HEK293 (cell line): ENCODE results near the gene CEBPZ.

Experiments
- CTCF ChIA-PET: fragments of 350-600 bp; formaldehyde crosslinking; extraction: SDS; loops from one replicate; lab custom pipeline; 2021; ENCODE audit warnings: antibody characterized with exemption; lab: Yijun Ruan, JAX
- POLR2A ChIA-PET: fragments of 300-600 bp; formaldehyde crosslinking; extraction: SDS; loops from one replicate; lab custom pipeline; 2020; ENCODE audit warnings: antibody characterized with exemption, inconsistent platforms; lab: Yijun Ruan, JAX
- H3K27ac ChIP-seq: fragments of 200-500 bp; sonication (Bioruptor generic); 2 replicates; pipeline ENCODE4 v1.5.1; 2014; ENCODE audit warnings: low read depth, low read length, control low read depth, inconsistent platforms; ENCODE audit errors: extremely low read depth
- H3K36me3 ChIP-seq, 2 experiments: fragments of 200-500 bp in 1 of 2; sonication (Bioruptor generic) in 1 of 2; 1 replicate in 1 of 2; 2 replicates in 1 of 2; pipeline ENCODE4 v1.5.1; 2014 to 2017; ENCODE audit warnings: inconsistent platforms in 2 of 2, low read length in 2 of 2; ENCODE audit not compliant: control insufficient read depth in 2 of 2, insufficient read depth in 1 of 2
- H3K4me1 ChIP-seq: fragments of 200-500 bp; sonication (Bioruptor generic); 2 replicates; pipeline ENCODE4 v1.5.1; 2014; ENCODE audit warnings: mild to moderate bottlenecking, low read length, inconsistent platforms; ENCODE audit not compliant: control insufficient read depth, insufficient read depth
- H3K4me3 ChIP-seq: 2 replicates; pipeline ENCODE4 v1.5.1; 2011; ENCODE audit warnings: low read depth, mild to moderate bottlenecking, control low read depth, low read length, moderate library complexity
- H3K9me3 ChIP-seq: fragments of 200-500 bp; sonication (Bioruptor generic); 2 replicates; pipeline ENCODE4 v1.5.1; 2014; ENCODE audit warnings: low read depth, low read length, inconsistent platforms; ENCODE audit not compliant: control insufficient read depth, insufficient read depth
- FEZF1 ChIP-seq: fragments of 450-650 bp; formaldehyde crosslinking; IDR thresholded peaks from 2 replicates; pipeline ENCODE4 v1.5.1; 2016; ENCODE audit warnings: missing biosample characterization, missing genetic modification characterization
- WT1 ChIP-seq: fragments of 450-650 bp; formaldehyde crosslinking; IDR thresholded peaks from 2 replicates; pipeline ENCODE4 v1.5.1; 2016; ENCODE audit warnings: missing biosample characterization, missing genetic modification characterization
- ZBTB21 ChIP-seq: fragments of 450-650 bp; formaldehyde crosslinking; IDR thresholded peaks from 2 replicates; pipeline ENCODE4 v1.5.1; 2017; ENCODE audit warnings: missing biosample characterization, missing genetic modification characterization
- ZBTB48 ChIP-seq: fragments of 450-650 bp; formaldehyde crosslinking; IDR thresholded peaks from 2 replicates; pipeline ENCODE4 v1.5.1; 2016; ENCODE audit warnings: missing biosample characterization, missing genetic modification characterization
- ZFHX2 ChIP-seq: fragments of 450-650 bp; formaldehyde crosslinking; conservative IDR thresholded peaks from 2 replicates; pipeline ENCODE4 v1.5.1; 2016; ENCODE audit warnings: missing biosample characterization, missing genetic modification characterization
- ZNF146 ChIP-seq: fragments of 450-650 bp; formaldehyde crosslinking; IDR thresholded peaks from 2 replicates; pipeline ENCODE4 v1.5.1; 2016; ENCODE audit warnings: missing biosample characterization, missing genetic modification characterization
- ZNF157 ChIP-seq: fragments of 450-650 bp; formaldehyde crosslinking; IDR thresholded peaks from 2 replicates; pipeline ENCODE4 v1.5.1; 2016; ENCODE audit warnings: missing biosample characterization, missing genetic modification characterization
- ZNF175 ChIP-seq: fragments of 450-650 bp; formaldehyde crosslinking; IDR thresholded peaks from 2 replicates; pipeline ENCODE4 v1.5.1; 2016; ENCODE audit warnings: missing biosample characterization, missing genetic modification characterization
- ZNF266 ChIP-seq: fragments of 450-650 bp; formaldehyde crosslinking; IDR thresholded peaks from 2 replicates; pipeline ENCODE4 v1.5.1; 2016; ENCODE audit warnings: missing biosample characterization, missing genetic modification characterization, low read depth
- ZNF335 ChIP-seq: fragments of 450-650 bp; formaldehyde crosslinking; conservative IDR thresholded peaks from 2 replicates; pipeline ENCODE4 v1.5.1; 2016; ENCODE audit warnings: missing biosample characterization, missing genetic modification characterization
- ZNF416 ChIP-seq: fragments of 450-650 bp; formaldehyde crosslinking; IDR thresholded peaks from 2 replicates; pipeline ENCODE4 v1.5.1; 2016; ENCODE audit warnings: missing biosample characterization, missing genetic modification characterization
- ZNF48 ChIP-seq: fragments of 450-650 bp; formaldehyde crosslinking; IDR thresholded peaks from 2 replicates; pipeline ENCODE4 v1.5.1; 2016; ENCODE audit warnings: missing biosample characterization, missing genetic modification characterization
- ZNF514 ChIP-seq: fragments of 450-650 bp; formaldehyde crosslinking; IDR thresholded peaks from 2 replicates; pipeline ENCODE4 v1.5.1; 2016; ENCODE audit warnings: missing biosample characterization, missing genetic modification characterization
- ZNF596 ChIP-seq: fragments of 450-650 bp; IDR thresholded peaks from 2 replicates; pipeline ENCODE4 v1.5.0; 2018; ENCODE audit warnings: missing biosample characterization, mild to moderate bottlenecking, missing genetic modification characterization, moderate library complexity
- ZNF629 ChIP-seq: fragments of 450-650 bp; formaldehyde crosslinking; IDR thresholded peaks from 2 replicates; pipeline ENCODE4 v1.5.1; 2017; ENCODE audit warnings: missing biosample characterization, missing genetic modification characterization
- ZNF707 ChIP-seq: fragments of 450-650 bp; formaldehyde crosslinking; IDR thresholded peaks from 2 replicates; pipeline ENCODE4 v1.5.1; 2016; ENCODE audit warnings: missing biosample characterization, missing genetic modification characterization
- ZNF776 ChIP-seq: fragments of 450-650 bp; formaldehyde crosslinking; IDR thresholded peaks from 2 replicates; pipeline ENCODE4 v1.5.0; 2017; ENCODE audit warnings: missing biosample characterization, missing genetic modification characterization, borderline replicate concordance
- TF ChIP-seq, protein P1 (sequence below): fragments of 450-650 bp; formaldehyde crosslinking; IDR thresholded peaks from 2 replicates; pipeline ENCODE4 v1.5.1; 2016; ENCODE audit warnings: missing biosample characterization, missing genetic modification characterization
- TF ChIP-seq, protein P2 (sequence below): fragments of 450-650 bp; formaldehyde crosslinking; conservative IDR thresholded peaks from 2 replicates; pipeline ENCODE4 v1.5.1; 2016; ENCODE audit warnings: low read depth, missing biosample characterization, missing genetic modification characterization
- TF ChIP-seq, protein P3 (sequence below): fragments of 450-650 bp; formaldehyde crosslinking; IDR thresholded peaks from 2 replicates; pipeline ENCODE4 v1.5.1; 2016; ENCODE audit warnings: missing biosample characterization, missing genetic modification characterization

CEBPZ gene

DNA sequence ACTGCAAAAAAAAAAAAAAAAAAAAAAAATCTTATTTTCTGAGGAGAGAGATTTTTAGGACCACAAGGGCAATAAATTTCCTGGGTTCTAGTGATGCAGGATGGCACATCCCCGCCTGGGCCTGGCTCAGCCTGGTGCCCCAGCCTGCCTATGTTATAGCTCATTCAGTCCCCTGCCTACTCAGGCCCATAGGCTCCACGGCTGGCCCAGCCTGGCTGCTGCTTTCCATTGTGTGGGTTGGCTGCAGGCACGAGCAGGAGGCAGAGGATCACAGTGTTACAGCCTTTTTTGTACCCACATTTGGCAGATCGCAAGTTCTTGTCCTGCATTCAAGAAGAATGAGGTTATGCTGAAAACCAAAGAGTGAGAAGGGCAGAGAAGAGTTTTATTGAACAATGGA lies 40.1 kb downstream of the CEBPZ start:
- POLR2A ChIA-PET, result interaction anchor here (0.6 to 0.7 kb wide), 2 partner anchors 9 to 11 kb away, joined by 3 to 4 read pairs; no protein-coding TSS in a partner anchor
- H3K4me1 ChIP-seq, result peaks cover 6% of the 10 kb centered on the region; the same call in 1 of the 2 replicates
- H3K36me3 ChIP-seq, result no peaks in the 10 kb centered on the region
- no peaks in the 10 kb centered on the region for H3K9me3 ChIP-seq
- H3K4me3 ChIP-seq, result no peak overlapping the region
- H3K27ac ChIP-seq, result no peak overlapping the region
- CTCF ChIA-PET, result no interaction called here
- no peak for TF ChIP-seq FEZF1 (tag by site-specific recombination)
- no peak for TF ChIP-seq ZBTB48 (tag by site-specific recombination)
- no peak for TF ChIP-seq ZNF416 (tag by site-specific recombination)

DNA sequence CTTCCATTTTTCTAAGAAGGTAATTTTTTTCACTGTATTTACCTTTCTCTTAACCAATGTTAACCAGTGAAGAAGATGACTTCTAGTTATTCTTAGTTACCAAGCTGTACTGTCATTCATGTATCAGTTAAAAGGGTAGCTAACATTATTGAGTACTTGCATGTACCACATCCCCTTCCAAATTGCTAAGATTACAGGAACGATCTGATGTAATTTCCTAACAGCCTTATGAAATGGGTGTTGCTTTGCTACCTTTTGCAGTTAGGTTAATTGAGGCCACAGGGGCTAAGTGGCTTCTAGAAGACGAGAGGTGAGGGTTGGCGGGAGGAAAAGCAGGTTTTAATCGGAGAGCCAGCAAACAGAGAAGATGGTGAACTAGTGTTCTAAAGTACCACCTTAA lies 41.1 kb downstream of the CEBPZ start:
- ChIA-PET POLR2A (no interaction called here), CTCF (interaction anchor here (0.6 to 1.1 kb wide), 3 partner anchors 8 to 150 kb away, joined by 3 read pairs; no protein-coding TSS in a partner anchor)
- TF ChIP-seq ZNF146, result no peak
- peak; percentile 35; the same call in 1 of the 2 replicates for TF ChIP-seq ZNF335 (tag by site-specific recombination)
- no peak for TF ChIP-seq ZNF776 (tag by site-specific recombination)
- no peak for TF ChIP-seq ZNF629 (tag by site-specific recombination)
- TF ChIP-seq, protein P1, sequence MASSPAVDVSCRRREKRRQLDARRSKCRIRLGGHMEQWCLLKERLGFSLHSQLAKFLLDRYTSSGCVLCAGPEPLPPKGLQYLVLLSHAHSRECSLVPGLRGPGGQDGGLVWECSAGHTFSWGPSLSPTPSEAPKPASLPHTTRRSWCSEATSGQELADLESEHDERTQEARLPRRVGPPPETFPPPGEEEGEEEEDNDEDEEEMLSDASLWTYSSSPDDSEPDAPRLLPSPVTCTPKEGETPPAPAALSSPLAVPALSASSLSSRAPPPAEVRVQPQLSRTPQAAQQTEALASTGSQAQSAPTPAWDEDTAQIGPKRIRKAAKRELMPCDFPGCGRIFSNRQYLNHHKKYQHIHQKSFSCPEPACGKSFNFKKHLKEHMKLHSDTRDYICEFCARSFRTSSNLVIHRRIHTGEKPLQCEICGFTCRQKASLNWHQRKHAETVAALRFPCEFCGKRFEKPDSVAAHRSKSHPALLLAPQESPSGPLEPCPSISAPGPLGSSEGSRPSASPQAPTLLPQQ, result 0 out of 2 replicates have a peak, but pooled peaks have one; percentile 20
- TF ChIP-seq ZFHX2 (tag by site-specific recombination), result no peak
- TF ChIP-seq FEZF1 (tag by site-specific recombination), result peak; percentile 24; the same call in 1 of the 2 replicates
- Histone ChIP-seq H3K36me3 (no peaks in the 10 kb centered on the region), H3K9me3 (no peaks in the 10 kb centered on the region), H3K27ac (no peak overlapping the region), H3K4me1 (peaks cover 6% of the 10 kb centered on the region; the same call in 1 of the 2 replicates), H3K4me3 (no peak overlapping the region)

DNA sequence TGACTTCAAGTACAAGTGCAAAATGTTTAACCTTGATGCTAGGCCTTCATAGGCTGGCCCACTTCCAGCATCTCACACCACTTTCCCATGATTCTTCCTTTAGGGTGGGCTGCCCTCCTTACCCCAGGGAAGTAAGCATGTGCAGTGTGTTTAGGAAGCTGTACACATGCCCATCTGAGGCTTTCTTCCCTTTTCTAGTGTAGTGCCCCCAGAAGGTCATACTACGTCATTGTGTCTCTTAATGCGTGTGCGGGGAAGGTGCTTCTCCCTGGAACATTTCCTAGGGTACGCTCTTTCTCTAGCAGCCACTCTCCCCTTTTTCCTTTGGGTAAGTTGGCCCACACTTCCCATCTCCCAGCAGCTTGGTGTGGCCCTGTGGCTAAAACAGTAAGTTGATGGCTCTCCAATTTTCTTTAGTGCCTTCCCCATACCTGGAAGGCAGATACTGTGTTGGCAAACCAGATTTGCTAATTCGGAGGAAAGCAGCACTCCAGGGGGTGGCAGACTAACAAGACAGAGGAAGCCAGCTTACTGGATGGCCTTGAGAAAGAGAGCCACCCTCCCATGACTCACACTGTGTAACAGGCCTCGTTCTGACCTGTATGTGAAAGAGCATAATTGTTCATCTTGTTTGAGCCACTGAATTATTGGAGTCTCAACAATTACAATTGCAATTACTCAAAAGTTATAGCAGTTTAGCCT lies 41.8 kb downstream of the CEBPZ start:
- CTCF ChIA-PET, result interaction anchor here (0.6 to 1.2 kb wide), 7 partner anchors 9 to 150 kb away, joined by 3 to 5 read pairs (median 3); no protein-coding TSS in a partner anchor
- POLR2A ChIA-PET, result interaction anchor here (0.9 kb wide), 1 partner anchor 42 kb away, joined by 3 read pairs; the partner anchor contains the start of genes CEBPZ and NDUFAF7
- no peak overlapping the region for H3K4me3 ChIP-seq
- no peaks in the 10 kb centered on the region for H3K36me3 ChIP-seq
- no peaks in the 10 kb centered on the region for H3K9me3 ChIP-seq
- peaks cover 6% of the 10 kb centered on the region; the same call in 1 of the 2 replicates for H3K4me1 ChIP-seq
- no peak overlapping the region for H3K27ac ChIP-seq
- TF ChIP-seq ZNF157 (tag by site-specific recombination) (no peak), ZNF707 (tag by site-specific recombination) (no peak), ZNF596 (tag by site-specific recombination) (no peak), WT1 (tag by site-specific recombination) (no peak), ZBTB21 (no peak), ZNF266 (tag by site-specific recombination) (no peak), ZNF175 (no peak), ZNF48 (tag by site-specific recombination) (no peak), ZNF514 (tag by site-specific recombination) (no peak)
- TF ChIP-seq, protein P2, sequence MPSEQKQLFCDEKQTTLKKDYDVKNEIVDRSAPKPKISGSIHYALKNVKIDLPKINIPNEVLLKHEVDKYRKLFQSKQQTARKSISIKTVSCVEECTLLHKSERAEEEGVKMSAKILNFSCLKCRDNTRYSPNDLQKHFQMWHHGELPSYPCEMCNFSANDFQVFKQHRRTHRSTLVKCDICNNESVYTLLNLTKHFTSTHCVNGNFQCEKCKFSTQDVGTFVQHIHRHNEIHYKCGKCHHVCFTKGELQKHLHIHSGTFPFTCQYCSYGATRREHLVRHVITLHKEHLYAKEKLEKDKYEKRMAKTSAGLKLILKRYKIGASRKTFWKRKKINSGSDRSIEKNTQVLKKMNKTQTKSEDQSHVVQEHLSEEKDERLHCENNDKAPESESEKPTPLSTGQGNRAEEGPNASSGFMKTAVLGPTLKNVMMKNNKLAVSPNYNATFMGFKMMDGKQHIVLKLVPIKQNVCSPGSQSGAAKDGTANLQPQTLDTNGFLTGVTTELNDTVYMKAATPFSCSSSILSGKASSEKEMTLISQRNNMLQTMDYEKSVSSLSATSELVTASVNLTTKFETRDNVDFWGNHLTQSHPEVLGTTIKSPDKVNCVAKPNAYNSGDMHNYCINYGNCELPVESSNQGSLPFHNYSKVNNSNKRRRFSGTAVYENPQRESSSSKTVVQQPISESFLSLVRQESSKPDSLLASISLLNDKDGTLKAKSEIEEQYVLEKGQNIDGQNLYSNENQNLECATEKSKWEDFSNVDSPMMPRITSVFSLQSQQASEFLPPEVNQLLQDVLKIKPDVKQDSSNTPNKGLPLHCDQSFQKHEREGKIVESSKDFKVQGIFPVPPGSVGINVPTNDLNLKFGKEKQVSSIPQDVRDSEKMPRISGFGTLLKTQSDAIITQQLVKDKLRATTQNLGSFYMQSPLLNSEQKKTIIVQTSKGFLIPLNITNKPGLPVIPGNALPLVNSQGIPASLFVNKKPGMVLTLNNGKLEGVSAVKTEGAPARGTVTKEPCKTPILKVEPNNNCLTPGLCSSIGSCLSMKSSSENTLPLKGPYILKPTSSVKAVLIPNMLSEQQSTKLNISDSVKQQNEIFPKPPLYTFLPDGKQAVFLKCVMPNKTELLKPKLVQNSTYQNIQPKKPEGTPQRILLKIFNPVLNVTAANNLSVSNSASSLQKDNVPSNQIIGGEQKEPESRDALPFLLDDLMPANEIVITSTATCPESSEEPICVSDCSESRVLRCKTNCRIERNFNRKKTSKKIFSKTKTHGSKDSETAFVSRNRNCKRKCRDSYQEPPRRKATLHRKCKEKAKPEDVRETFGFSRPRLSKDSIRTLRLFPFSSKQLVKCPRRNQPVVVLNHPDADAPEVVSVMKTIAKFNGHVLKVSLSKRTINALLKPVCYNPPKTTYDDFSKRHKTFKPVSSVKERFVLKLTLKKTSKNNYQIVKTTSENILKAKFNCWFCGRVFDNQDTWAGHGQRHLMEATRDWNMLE (tag by site-specific recombination), result peak; percentile 32; the same call in 1 of the 2 replicates
- TF ChIP-seq, protein P3, sequence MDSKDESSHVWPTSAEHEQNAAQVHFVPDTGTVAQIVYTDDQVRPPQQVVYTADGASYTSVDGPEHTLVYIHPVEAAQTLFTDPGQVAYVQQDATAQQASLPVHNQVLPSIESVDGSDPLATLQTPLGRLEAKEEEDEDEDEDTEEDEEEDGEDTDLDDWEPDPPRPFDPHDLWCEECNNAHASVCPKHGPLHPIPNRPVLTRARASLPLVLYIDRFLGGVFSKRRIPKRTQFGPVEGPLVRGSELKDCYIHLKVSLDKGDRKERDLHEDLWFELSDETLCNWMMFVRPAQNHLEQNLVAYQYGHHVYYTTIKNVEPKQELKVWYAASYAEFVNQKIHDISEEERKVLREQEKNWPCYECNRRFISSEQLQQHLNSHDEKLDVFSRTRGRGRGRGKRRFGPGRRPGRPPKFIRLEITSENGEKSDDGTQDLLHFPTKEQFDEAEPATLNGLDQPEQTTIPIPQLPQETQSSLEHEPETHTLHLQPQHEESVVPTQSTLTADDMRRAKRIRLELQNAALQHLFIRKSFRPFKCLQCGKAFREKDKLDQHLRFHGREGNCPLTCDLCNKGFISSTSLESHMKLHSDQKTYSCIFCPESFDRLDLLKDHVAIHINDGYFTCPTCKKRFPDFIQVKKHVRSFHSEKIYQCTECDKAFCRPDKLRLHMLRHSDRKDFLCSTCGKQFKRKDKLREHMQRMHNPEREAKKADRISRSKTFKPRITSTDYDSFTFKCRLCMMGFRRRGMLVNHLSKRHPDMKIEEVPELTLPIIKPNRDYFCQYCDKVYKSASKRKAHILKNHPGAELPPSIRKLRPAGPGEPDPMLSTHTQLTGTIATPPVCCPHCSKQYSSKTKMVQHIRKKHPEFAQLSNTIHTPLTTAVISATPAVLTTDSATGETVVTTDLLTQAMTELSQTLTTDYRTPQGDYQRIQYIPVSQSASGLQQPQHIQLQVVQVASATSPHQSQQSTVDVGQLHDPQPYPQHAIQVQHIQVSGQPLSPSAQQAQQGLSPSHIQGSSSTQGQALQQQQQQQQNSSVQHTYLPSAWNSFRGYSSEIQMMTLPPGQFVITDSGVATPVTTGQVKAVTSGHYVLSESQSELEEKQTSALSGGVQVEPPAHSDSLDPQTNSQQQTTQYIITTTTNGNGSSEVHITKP (tag by site-specific recombination), result peak; percentile 76
